HCT116 (cell line): ENCODE measurements around the gene HCRT.

Source experiments
- CEBPB ChIP-seq: IDR thresholded peaks from 2 replicates; pipeline ENCODE4 v1.6.1; 2012; ENCODE audit warnings: low read depth
- POLR2AphosphoS5 ChIP-seq: IDR thresholded peaks from 2 replicates; pipeline ENCODE4 v1.6.1; 2011; ENCODE audit warnings: mild to moderate bottlenecking, low read depth, low read length, moderate library complexity
- TF ChIP-seq, protein P1 (sequence below): IDR thresholded peaks from 2 replicates; pipeline ENCODE4 v1.6.1; 2012
- TF ChIP-seq, protein P2 (sequence below), 3 experiments: fragments of 200-600 bp in 1 of 3; sonication (generic) in 1 of 3; IDR thresholded peaks in 2 of 3; conservative IDR thresholded peaks in 1 of 3; 2 replicates each; pipeline ENCODE4 v1.5.1; 2012 to 2017; ENCODE audit warnings: low read depth in 2 of 3, low read length in 2 of 3, antibody characterized with exemption in 1 of 3, borderline replicate concordance in 1 of 3, control low read depth in 1 of 3, mild to moderate bottlenecking in 1 of 3, mixed read lengths in 1 of 3, mixed run types in 1 of 3, moderate library complexity in 1 of 3; ENCODE audit not compliant: insufficient read depth in 1 of 3

DNA sequence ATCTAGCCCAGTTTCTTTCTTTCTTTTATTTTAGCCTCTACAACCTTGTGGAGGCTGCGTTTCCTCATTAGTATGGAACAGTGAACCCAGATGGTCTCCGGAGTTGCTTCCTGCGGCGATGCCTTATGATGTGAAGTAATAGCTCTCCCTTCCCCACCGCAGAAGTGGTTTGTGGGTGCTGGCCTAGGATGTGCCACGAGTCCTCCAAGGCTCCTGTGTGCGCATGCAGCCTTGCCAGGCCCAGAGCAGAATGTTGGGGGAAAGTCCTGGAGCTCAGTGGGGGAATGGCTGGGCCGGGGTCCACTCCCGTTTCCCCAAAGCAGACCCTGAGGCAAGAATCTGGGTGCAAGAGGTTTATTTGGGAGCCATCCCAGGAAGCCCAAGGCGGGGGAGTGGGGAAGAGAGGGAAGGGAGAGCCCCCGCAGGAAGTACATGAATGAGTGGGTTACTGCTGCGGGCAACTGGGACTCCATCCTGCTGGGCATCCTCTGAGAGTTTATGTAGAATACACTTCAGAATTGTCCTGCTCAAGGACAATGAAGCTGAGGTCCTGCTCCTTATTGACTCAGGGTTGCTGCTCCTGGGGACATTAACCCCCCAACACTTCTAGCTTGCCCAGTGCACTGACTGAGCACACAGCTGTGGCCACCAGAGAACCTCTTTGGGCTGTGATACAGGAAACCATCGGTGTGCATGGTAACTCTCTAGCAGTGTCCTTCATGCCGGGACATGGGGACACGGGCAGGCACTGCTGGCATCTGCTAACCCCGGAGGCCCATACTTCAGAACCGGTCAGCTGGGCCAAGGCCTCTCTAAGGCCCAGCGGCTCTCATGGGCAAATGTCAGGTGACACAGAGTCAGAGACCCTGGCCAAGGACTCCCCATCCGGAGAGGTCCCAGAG, 3.7 kb upstream of the HCRT start:
- no peak for TF ChIP-seq POLR2AphosphoS5
- TF ChIP-seq, protein P1, sequence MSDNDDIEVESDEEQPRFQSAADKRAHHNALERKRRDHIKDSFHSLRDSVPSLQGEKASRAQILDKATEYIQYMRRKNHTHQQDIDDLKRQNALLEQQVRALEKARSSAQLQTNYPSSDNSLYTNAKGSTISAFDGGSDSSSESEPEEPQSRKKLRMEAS = no peak
- TF ChIP-seq, protein P2, sequence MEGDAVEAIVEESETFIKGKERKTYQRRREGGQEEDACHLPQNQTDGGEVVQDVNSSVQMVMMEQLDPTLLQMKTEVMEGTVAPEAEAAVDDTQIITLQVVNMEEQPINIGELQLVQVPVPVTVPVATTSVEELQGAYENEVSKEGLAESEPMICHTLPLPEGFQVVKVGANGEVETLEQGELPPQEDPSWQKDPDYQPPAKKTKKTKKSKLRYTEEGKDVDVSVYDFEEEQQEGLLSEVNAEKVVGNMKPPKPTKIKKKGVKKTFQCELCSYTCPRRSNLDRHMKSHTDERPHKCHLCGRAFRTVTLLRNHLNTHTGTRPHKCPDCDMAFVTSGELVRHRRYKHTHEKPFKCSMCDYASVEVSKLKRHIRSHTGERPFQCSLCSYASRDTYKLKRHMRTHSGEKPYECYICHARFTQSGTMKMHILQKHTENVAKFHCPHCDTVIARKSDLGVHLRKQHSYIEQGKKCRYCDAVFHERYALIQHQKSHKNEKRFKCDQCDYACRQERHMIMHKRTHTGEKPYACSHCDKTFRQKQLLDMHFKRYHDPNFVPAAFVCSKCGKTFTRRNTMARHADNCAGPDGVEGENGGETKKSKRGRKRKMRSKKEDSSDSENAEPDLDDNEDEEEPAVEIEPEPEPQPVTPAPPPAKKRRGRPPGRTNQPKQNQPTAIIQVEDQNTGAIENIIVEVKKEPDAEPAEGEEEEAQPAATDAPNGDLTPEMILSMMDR (IDR thresholded peaks at IDR 0.05 in 2 of 3, conservative IDR thresholded peaks at IDR 0.05 in 1 of 3; ENCODE audit: borderline replicate concordance in 1 of 3, insufficient read depth in 1 of 3, low read depth in 2 of 3, low read length in 2 of 3) = no peak
- no peak for TF ChIP-seq CEBPB
